GM10847 (cell line): ENCODE measurements around the gene OR8A1.

Experiments used
- POLR2A ChIP-seq: IDR thresholded peaks from 2 replicates; pipeline ENCODE4 v1.6.1; 2011; ENCODE audit not compliant: insufficient read length; ENCODE audit errors: extremely low read depth

OR8A1 gene

DNA sequence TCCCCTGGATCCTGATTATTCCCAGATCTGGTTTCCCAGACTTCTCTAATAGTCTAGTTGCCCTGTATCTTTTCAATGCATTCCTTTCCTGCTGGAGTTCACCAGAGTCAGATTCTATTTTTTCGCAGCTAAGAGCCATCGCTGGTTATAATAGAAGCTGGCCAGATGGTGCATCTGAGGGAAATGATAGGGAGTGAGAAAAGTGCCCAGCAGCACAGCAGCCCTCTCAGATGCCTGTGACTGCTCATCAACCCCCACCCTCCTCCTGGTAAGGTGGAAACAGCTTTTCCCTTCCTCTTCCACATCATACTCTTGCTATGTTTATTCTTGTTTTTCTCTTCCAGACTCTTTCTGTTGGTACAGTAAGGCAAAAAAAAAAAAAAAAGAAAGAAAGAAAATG is 12.8 kb downstream of the OR8A1 start:
- no peak for TF ChIP-seq POLR2A

DNA sequence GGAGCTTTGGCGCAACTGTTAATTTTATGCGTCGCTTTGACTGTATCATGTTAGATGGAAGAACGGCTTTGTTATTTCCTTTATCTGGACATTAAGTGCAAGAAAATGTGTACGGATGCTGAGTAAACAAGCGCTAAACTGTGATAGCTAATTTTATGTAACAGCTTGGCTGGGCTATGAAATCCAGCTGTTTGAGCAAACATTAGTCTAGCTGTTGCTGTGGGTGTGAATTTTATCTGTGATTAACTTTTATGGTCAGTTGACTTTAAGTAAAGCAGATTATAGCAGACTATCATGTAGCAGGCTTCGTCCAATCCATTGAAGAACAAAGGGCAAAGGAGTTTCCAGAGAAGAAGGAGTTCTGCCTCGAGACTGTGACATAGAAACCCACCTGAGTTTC is 14.0 kb downstream of the OR8A1 start:
- TF ChIP-seq POLR2A: no peak

DNA sequence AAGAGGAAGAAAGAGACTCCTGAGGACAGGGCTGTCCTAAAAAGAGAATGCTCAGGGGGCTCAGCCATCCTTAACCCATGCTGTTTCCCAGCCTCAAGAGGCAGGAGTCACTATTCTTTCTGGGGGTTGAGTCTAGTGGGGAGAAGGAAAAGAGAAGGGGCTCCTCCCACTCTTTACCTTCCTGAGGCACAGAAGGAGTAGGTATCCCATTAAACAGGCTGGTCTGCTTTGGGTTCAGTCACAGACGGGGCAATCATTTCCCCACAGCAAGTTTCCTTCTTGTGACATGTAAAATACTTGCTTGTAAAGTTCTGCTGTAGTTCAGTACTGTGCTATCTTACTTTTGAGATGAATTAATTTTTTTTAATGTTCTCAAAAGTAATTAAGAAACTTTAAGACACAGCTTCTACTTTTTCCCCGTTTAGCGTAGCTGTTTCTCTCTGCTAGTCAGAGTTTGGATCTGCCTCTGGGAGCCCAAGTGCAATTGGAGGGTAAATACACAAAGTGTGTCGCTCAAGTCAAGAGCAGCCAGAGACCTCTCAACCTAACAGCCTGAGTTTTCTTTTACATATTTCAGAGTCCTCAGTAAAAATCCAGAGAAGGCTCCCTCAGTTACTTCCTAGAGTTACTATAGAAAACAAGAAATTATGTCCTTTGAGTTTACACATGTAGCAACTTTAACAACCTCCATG is 15.0 kb downstream of the OR8A1 start:
- no peak for TF ChIP-seq POLR2A

DNA sequence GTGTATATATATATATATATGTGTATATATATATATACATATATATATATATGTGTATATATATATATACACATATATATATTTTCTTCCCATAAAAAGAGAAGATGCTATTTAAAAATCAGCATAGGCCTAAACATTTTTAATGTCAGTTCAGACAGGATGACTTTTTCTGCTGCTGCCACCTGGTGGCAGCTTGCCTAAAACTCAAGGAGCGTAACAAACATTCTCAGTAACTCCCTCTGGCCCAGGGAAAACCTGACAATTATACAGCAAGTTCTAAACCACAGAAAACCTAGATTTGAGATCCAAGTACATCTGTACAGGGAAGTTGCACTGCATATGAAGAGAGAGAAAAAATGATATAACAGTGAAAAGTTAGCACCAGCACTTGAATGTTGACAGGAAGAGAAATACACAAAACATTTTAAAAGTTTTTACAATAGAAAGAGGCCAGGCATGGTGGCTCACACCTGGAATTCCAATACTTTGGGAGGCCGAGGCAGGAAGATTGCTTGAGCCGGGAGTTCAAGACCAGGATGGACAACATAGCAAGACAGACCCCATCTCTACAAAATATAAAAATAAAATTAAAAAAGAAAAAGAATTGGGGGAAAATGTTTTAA is 16.6 kb downstream of the OR8A1 start:
- TF ChIP-seq POLR2A: no peak

DNA sequence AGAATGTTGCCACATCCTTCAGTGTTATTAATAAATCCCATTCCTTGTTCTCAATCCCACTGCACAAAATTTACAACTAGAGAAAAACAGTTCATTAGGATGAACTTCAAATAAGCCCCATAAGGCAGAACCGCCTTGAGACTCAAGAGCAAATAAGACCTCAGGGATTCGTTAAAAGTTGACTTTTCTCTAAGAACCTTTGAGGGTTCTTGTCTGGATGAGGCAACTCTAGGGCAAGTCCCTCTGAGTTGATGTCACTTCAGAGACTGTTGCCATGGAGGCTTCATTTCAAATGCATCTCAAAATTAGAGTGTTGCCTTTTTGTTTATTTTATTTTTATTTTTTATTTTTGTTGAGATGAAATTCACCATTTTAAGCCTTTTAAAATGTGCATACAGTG is 21.6 kb downstream of the OR8A1 start:
- no peak for TF ChIP-seq POLR2A

DNA sequence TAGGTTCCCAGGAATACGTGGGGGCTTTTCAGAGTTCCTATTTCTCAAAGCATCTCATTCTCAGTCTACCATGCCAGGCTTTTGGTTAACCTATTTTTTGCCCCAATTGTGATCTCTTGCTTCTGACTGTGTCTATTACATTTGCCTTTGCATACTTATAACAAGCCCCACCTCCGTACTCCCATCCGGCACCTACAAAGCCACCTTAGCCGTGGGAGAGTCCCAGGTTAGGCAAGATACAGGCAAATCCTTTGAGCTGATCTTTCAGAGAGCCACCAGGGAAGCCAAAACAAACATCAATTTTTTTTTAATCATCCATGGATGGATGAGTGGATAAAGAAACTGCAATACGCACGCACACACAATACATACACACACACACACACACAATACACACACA is 22.8 kb downstream of the OR8A1 start:
- no peak for TF ChIP-seq POLR2A

DNA sequence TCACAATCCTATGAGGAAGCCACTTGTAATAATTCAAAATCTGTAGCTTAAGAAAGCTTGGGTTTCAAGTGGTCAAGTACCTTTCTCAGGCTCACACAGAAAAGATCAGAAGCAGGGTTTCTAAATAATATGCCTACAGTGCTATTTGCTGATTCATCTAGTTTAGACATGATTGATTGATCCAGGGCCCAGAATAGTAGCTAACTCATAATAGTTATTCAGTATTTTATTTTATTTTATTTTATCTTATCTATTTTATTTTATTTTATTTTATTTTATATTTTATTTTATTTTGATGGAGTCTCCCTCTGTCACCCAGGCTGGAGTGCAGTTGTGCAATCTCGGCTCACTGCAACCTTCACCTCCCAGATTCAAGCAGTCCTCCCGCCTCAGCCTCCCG is 25.5 kb downstream of the OR8A1 start:
- TF ChIP-seq POLR2A: no peak

DNA sequence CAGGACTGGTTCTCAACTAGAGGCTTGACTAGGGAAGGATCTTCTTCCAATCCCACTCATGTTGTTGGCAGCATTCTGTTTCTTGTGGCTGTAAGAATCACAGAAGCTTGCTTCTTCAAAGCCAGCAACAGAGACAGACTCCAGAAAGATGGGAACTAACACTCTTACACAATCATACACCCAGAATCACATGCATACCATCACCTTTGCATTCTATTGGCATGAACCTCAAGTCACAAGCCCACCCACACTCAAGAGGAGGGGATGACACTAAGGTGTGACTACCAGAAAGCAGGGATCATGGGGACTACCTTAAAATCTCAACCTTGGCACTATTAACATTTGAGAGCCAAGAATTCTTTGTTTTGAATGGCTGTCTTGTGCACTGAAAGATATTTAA is 27.8 kb downstream of the OR8A1 start:
- TF ChIP-seq POLR2A: no peak

DNA sequence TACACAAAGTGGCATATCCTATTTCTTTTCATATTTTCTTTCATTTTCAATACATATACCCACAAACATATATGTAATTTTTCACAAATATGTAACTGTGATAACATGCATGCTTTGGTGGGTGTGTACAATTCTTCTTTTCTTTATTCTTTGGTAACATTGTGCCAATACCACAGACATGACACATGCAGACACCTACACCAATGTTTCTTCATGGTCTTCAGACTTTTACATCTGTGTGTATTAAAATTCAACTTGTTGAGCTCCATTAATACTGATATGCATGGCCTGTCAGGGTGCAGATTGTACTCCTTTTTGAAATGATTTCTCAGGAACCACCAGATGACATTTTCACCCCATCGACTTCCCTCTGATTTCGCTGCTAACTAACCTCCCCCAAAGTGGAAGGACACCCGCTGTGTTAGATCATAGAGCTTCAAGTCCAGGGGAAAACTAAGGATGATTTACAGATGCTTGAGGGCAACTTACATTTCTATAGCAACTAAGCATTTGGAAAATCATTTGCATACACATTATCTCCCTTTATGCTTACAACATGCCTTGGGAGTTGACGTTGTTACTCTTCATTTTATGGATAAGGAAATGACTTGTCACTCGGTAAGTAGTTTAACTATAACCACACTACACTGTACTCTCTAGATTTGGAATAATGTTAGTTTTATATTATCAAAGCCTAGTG is 31.0 kb downstream of the OR8A1 start:
- TF ChIP-seq POLR2A: no peak

DNA sequence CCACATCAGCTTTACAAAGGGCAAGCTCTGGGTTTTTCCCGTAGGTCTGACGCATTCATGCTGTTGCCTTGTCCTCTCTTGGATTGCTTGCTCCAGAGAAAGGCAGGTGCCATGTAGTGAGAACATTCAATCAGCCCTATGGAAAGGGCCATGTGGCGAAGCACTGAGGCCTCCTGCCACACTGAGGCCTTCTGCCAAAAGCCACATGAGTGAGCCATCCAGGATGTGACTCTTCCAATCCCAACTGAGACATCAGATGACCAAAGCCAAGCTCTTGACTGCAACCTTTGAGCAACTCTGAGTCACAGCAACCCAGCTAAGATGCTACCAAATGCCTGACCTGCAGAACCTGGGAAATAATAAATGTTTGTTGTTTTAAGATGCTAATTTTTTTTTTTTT is 32.4 kb downstream of the OR8A1 start:
- no peak for TF ChIP-seq POLR2A

DNA sequence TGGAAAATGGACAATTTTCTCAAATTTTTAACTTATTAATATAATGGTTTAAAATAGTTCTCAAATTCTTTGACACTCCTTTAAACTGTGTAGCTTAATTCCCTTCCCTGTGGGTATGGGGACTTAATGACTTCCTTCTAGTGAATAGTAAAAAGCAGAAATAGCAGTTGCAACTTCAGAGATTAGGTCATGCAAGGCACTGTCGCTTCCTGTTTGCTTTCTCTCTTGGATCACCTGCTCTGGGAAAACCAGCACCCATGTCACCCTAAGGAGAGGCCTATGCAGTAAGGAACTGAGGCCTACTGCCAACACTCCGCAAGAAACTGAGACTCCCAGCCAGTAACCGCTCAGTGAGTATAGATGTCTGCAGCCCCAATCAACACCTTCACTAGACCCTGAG is 35.9 kb downstream of the OR8A1 start:
- no peak for TF ChIP-seq POLR2A

DNA sequence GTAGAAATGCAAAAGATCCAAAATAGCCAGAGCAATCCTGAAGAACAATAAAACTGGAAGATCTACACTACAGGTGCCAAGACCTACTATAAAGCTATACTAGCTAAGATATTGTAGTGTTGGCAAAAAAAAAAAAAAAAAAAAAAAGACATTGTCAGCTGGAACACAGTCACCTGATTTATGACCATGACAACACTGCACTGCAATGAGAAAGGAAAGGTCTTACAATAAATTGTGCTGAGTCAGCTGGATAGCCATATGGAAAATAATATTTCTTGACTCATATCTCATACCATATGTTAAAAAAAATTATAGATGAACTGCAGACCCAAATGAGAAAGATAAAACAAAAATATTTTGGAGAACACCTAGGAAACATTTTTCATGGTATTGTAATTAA is 38.4 kb downstream of the OR8A1 start:
- no peak for TF ChIP-seq POLR2A

DNA sequence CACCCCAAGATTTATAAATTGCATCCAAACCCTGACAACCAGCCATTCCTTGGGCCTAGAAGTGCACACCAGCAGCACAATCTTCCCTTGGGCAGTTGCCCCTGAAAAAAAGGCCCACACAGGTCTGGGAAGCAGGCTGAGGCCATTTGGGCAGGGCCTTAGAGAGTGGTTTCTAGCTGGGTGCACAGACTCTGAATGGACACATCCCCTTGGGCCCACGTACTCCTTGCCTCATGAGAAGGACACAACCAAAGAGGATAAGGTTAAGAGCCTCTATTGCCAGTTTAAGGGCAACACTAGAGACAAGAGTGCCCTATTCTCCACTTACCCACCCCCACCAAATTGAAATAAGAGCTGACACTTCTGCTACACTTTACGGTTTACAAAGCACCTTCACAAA is 40.5 kb downstream of the OR8A1 start:
- TF ChIP-seq POLR2A: no peak

DNA sequence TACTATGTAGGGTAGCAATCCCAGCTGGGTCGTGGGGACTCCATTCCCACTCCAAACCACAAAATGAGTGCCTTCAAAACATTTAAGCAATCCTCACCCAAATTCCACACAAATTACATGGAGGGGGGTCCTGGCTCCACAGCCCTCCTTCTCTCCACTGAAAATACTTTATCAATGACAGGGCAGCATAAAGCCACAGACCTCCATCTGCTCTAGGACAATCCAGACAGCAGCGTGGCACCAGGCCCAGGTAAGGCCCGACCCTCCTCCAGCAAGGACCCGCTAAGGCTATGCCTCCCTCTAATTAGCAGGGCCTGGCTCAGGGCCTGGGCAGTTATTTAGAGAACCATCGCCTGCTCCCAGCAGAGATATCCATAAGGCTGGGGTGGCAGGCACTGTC is 41.3 kb downstream of the OR8A1 start, which contains the start of gene PANX3:
PANX3 (plus strand) TSS at position 365 of the 400 bp plus-strand sequence. CDS start 129 bp downstream, outside the sequence.
- no peak for TF ChIP-seq POLR2A

DNA sequence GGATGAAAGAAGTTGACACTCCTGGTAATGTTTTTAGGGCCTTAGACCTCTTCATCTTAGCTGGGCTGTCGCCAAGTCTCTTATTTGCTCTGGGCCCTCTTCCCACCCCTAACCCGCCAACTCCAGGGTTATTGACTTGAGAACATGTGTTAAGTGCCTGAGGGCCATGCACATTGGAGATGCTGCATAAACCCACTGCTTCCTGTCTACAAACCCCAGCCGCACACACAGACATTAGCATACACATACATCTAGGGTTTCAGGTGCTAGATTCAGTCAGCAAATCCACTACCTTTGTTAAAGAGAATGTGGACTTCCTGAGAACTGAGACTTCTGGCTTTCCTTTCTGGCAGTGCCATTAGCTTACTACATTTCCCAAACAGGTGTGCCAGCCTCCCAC is 42.2 kb downstream of the OR8A1 start:
- no peak for TF ChIP-seq POLR2A

DNA sequence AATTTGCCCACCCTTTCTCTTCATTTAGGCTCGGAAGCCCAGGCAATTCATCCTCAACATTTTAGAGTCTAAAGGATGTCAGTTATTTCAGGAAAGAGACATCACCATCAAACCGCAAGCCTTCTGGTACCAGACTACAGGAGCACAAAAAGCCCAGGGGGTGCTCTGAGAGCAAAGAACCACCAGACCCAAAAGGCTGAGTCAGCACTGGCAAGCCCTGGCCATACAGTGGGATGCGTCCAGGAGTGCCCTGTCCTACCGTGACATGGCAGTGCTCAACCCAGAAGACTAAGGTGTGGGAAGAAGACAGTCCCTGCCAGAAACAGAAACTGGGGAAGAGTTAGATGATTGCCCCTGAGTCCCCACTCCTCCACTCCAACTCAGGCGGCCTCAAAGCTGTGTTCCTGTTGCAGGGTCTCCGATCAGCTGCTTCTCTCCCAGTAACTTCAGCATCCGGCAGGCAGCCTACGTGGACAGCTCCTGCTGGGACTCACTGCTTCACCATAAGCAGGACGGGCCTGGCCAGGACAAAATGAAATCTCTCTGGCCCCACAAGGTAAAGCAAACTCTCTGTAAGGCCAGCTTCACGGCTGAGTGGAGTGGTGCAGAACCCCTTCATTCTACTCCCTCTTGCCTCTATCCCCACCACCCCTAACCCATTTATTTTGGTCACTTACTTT is 42.9 kb downstream of the OR8A1 start:
- no peak for TF ChIP-seq POLR2A
